Astrocyte (in vitro differentiated cells and primary cell): ENCODE data around the gene CRNN.
A peak's percentile ranks its signal among the peaks of the same experiment; 100 is the strongest.

Experiments used
- CTCF ChIP-seq: IDR thresholded peaks from 2 replicates; pipeline ENCODE4 v1.5.1; 2011; ENCODE audit warnings: low read depth, mild to moderate bottlenecking, inconsistent platforms, low read length, moderate library complexity; ENCODE audit not compliant: insufficient read depth
- EZH2 ChIP-seq: IDR thresholded peaks from 2 replicates; pipeline ENCODE4 v1.6.1; 2012; ENCODE audit warnings: mild to moderate bottlenecking, low read length, inconsistent platforms; ENCODE audit not compliant: insufficient read depth

- TF ChIP-seq CTCF (peak; percentile 54), EZH2 (no peak)
These were observed 47.5 kb upstream of the CRNN start for GRCh38 chr1:152461544-152461943.
